CD4-positive, alpha-beta memory T cell (primary cell): Measurements from ENCODE around the gene SPESP1. TPM values are rescaled to one million over a fixed set of nuclear protein-coding genes. Genes with fewer than 3 reads are reported as not detected.
A peak's percentile ranks its signal among the peaks of the same experiment; 100 is the strongest.

Experiments used
- CTCF ChIA-PET: fragments of 350-600 bp; sonication (Branson Sonifier 250); formaldehyde crosslinking; loops from one replicate; lab custom pipeline; 2021; ENCODE audit warnings: inconsistent platforms; ENCODE audit not compliant: partially characterized antibody; lab: Charles Lee
- POLR2A ChIA-PET: fragments of 350-600 bp; sonication (Branson Sonifier 250); formaldehyde crosslinking; loops from one replicate; lab custom pipeline; 2021; ENCODE audit not compliant: partially characterized antibody; lab: Charles Lee
- DNase-seq, 5 donors: peaks; one replicate each; pipeline versions ENCODE4 v3.0.0 to v3.0.0-alpha.2; 2020 to 2022; ENCODE audit warnings: mixed read lengths in 1 of 5
- H3K27ac ChIP-seq: one replicate; pipeline ENCODE4 v1.7.0; 2013; ENCODE audit warnings: low read depth, low read length
- H3K27me3 ChIP-seq: 2 replicates; pipeline ENCODE4 v1.7.0; 2013; ENCODE audit warnings: mild to moderate bottlenecking, low read length, moderate library complexity; ENCODE audit not compliant: insufficient read depth
- H3K36me3 ChIP-seq: 2 replicates; pipeline ENCODE4 v1.7.0; 2013; ENCODE audit warnings: mild to moderate bottlenecking, low read length, moderate library complexity; ENCODE audit not compliant: insufficient read depth
- H3K4me1 ChIP-seq: 2 replicates; pipeline ENCODE4 v1.7.0; 2013; ENCODE audit warnings: mild to moderate bottlenecking, low read length, moderate library complexity; ENCODE audit not compliant: insufficient read depth
- H3K4me3 ChIP-seq, 2 donors: one replicate each; pipeline ENCODE4 v1.7.0; 2013; ENCODE audit warnings: low read length in 2 of 2, mild to moderate bottlenecking in 1 of 2
- H3K9me3 ChIP-seq, 2 donors: one replicate each; pipeline ENCODE4 v1.7.0; 2013; ENCODE audit warnings: low read length in 2 of 2, control low read depth in 1 of 2; ENCODE audit not compliant: control insufficient read depth in 1 of 2
- H3K27ac Mint-ChIP-seq, 7 donors: one replicate each; pipeline ENCODE4 v1.8.0; 2020 to 2021; ENCODE audit warnings: mixed read lengths in 7 of 7, mild to moderate bottlenecking in 6 of 7, inconsistent platforms in 3 of 7, moderate library complexity in 3 of 7
- H3K27me3 Mint-ChIP-seq, 2 donors: one replicate each; pipeline ENCODE4 v1.8.0; 2020 to 2021; ENCODE audit warnings: mixed read lengths in 2 of 2
- H3K36me3 Mint-ChIP-seq, 2 donors: one replicate each; pipeline ENCODE4 v1.8.0; 2020 to 2021; ENCODE audit warnings: mixed read lengths in 2 of 2, inconsistent platforms in 1 of 2, mild to moderate bottlenecking in 1 of 2
- H3K4me1 Mint-ChIP-seq, 4 donors: one replicate each; pipeline ENCODE4 v1.8.0; 2020 to 2021; ENCODE audit warnings: mixed read lengths in 4 of 4, mild to moderate bottlenecking in 1 of 4
- H3K4me3 Mint-ChIP-seq, 8 donors: one replicate each; pipeline ENCODE4 v1.8.0; 2020 to 2021; ENCODE audit warnings: mixed read lengths in 8 of 8, mild to moderate bottlenecking in 7 of 8, moderate library complexity in 6 of 8, inconsistent platforms in 3 of 8
- H3K9me3 Mint-ChIP-seq, 8 donors: one replicate each; pipeline ENCODE4 v1.8.0; 2020 to 2021; ENCODE audit warnings: mixed read lengths in 8 of 8, mild to moderate bottlenecking in 5 of 8, inconsistent platforms in 3 of 8, moderate library complexity in 1 of 8
- intact Hi-C: fragments of 100-400 bp; cut with micrococcal nuclease; formaldehyde crosslinking; loops from one replicate; pipeline ENCODE4 v1.15.1; 2023
- polyA plus RNA-seq, 2 donors: library from polyadenylated mRNA; unstranded; fragments of 300-500 nt; fragmentation: Illumina TruSeq; gene quantifications; one replicate each; pipeline ENCODE4 v1.2.3, GENCODE V29; 2021
- total RNA-seq, 2 experiments: library from RNA; stranded (reverse); gene quantifications; one replicate each; pipeline ENCODE4 v1.2.3, GENCODE V29; 2021

Gene SPESP1
- total and polyA plus RNA-seq, 4 experiments from 2014 or later, result 0.53 to 0.80 (median 0.64) TPM

GRCh38 chr15:68924866-68925560 is 5.3 kb upstream of the SPESP1 start:
- no peak overlapping the region for H3K27ac ChIP-seq
- H3K9me3 Mint-ChIP-seq, result peaks cover 0 to 2% (median 0%) of the 10 kb centered on the region in 8 donors
- peaks cover 11 to 27% of the 10 kb centered on the region in 2 donors for H3K27me3 Mint-ChIP-seq
- no peaks in the 10 kb centered on the region for H3K4me1 ChIP-seq
- no peaks in the 10 kb centered on the region for H3K36me3 Mint-ChIP-seq
- intact Hi-C loops, result loop anchor here (5.0 kb wide), 1 partner anchor 673 kb away; no protein-coding TSS in a partner anchor
- ChIA-PET POLR2A (no interaction called here), CTCF (interaction anchor here (0.8 to 1.7 kb wide), 14 partner anchors 10 to 378 kb away, joined by 3 to 11 read pairs (median 4); no protein-coding TSS in a partner anchor)
- H3K36me3 ChIP-seq, result no peaks in the 10 kb centered on the region
- H3K9me3 ChIP-seq, result no peaks in the 10 kb centered on the region
- peak; percentile 30 to 61 (median 43) for DNase-seq
- H3K27ac Mint-ChIP-seq, result peak overlapping the region in 1 of 7 donors; percentile 7
- H3K4me1 Mint-ChIP-seq, result no peaks in the 10 kb centered on the region
- H3K4me3 Mint-ChIP-seq, result no peak overlapping the region
- no peak overlapping the region for H3K4me3 ChIP-seq
- H3K27me3 ChIP-seq, result no peaks in the 10 kb centered on the region

- POLR2A ChIA-PET, result no interaction called here
- no peaks in the 10 kb centered on the region for H3K9me3 Mint-ChIP-seq
Measured at GRCh38 chr15:68933001-68933400, 2.7 kb downstream of the SPESP1 start.

GRCh38 chr15:68934341-68934740 is 4.0 kb downstream of the SPESP1 start:
- Mint-ChIP-seq H3K4me3 (no peak overlapping the region), H3K27me3 (peaks cover 4 to 12% of the 10 kb centered on the region in 2 donors), H3K27ac (no peak overlapping the region), H3K4me1 (no peaks in the 10 kb centered on the region), H3K9me3 (no peaks in the 10 kb centered on the region), H3K36me3 (no peaks in the 10 kb centered on the region)
- DNase-seq, result no peak
- Histone ChIP-seq H3K4me3 (no peak overlapping the region), H3K36me3 (no peaks in the 10 kb centered on the region), H3K4me1 (no peaks in the 10 kb centered on the region), H3K9me3 (no peaks in the 10 kb centered on the region), H3K27me3 (no peaks in the 10 kb centered on the region), H3K27ac (no peak overlapping the region)
- ChIA-PET CTCF (no interaction called here), POLR2A (no interaction called here)
- intact Hi-C loops, result no loop called here

More at GRCh38 chr15:68933001-68933400, 2.7 kb downstream of the SPESP1 start:
- Mint-ChIP-seq H3K4me3 (no peak overlapping the region), H3K27ac (no peak overlapping the region), H3K4me1 (no peaks in the 10 kb centered on the region), H3K27me3 (peaks cover 4 to 11% of the 10 kb centered on the region in 2 donors), H3K36me3 (no peaks in the 10 kb centered on the region)
- H3K27ac ChIP-seq, result no peak overlapping the region
- intact Hi-C loops, result no loop called here
- H3K4me1 ChIP-seq, result no peaks in the 10 kb centered on the region
- H3K27me3 ChIP-seq, result no peaks in the 10 kb centered on the region
- no peaks in the 10 kb centered on the region for H3K36me3 ChIP-seq
- no peak for DNase-seq
- H3K9me3 ChIP-seq, result no peaks in the 10 kb centered on the region
- H3K4me3 ChIP-seq, result no peak overlapping the region
- CTCF ChIA-PET, result no interaction called here

- Histone ChIP-seq H3K4me1 (no peaks in the 10 kb centered on the region), H3K4me3 (no peak overlapping the region), H3K9me3 (no peaks in the 10 kb centered on the region), H3K27ac (no peak overlapping the region), H3K36me3 (no peaks in the 10 kb centered on the region), H3K27me3 (no peaks in the 10 kb centered on the region)
- ChIA-PET POLR2A (no interaction called here), CTCF (interaction anchor here (1.0 to 1.8 kb wide), 2 partner anchors 11 to 341 kb away, joined by 3 to 5 read pairs; no protein-coding TSS in a partner anchor)
- H3K4me3 Mint-ChIP-seq, result no peak overlapping the region
- no peaks in the 10 kb centered on the region for H3K4me1 Mint-ChIP-seq
- intact Hi-C loops, result no loop called here
- H3K27ac Mint-ChIP-seq, result no peak overlapping the region
- no peak for DNase-seq
- no peaks in the 10 kb centered on the region for H3K9me3 Mint-ChIP-seq
- H3K36me3 Mint-ChIP-seq, result no peaks in the 10 kb centered on the region
- peaks cover 8 to 14% of the 10 kb centered on the region in 2 donors for H3K27me3 Mint-ChIP-seq
Measured at GRCh38 chr15:68935400-68935937, 5.1 kb downstream of the SPESP1 start.

- CTCF ChIA-PET, result interaction anchor here (0.6 to 1.2 kb wide), 2 partner anchors 15 to 93 kb away, joined by 3 to 4 read pairs; no protein-coding TSS in a partner anchor
- Mint-ChIP-seq H3K27ac (no peak overlapping the region), H3K27me3 (peaks cover 8 to 17% of the 10 kb centered on the region in 2 donors), H3K4me3 (no peak overlapping the region), H3K36me3 (no peaks in the 10 kb centered on the region), H3K9me3 (no peaks in the 10 kb centered on the region), H3K4me1 (no peaks in the 10 kb centered on the region)
- H3K4me3 ChIP-seq, result no peak overlapping the region
- intact Hi-C loops, result no loop called here
- H3K9me3 ChIP-seq, result no peaks in the 10 kb centered on the region
- no peaks in the 10 kb centered on the region for H3K36me3 ChIP-seq
- peaks cover 5% of the 10 kb centered on the region for H3K27me3 ChIP-seq
- no peak overlapping the region for H3K27ac ChIP-seq
- POLR2A ChIA-PET, result no interaction called here
- H3K4me1 ChIP-seq, result no peaks in the 10 kb centered on the region
- no peak for DNase-seq
Measured at GRCh38 chr15:68939501-68939900, 9.2 kb downstream of the SPESP1 start.

GRCh38 chr15:68951813-68952212 is 21.5 kb downstream of the SPESP1 start:
- Mint-ChIP-seq H3K4me3 (no peak overlapping the region), H3K9me3 (peaks cover 0 to 28% (median 8%) of the 10 kb centered on the region in 8 donors), H3K4me1 (no peaks in the 10 kb centered on the region), H3K36me3 (no peaks in the 10 kb centered on the region), H3K27ac (no peak overlapping the region), H3K27me3 (peaks cover 12 to 14% of the 10 kb centered on the region in 2 donors)
- Histone ChIP-seq H3K36me3 (no peaks in the 10 kb centered on the region), H3K27me3 (no peaks in the 10 kb centered on the region), H3K4me1 (no peaks in the 10 kb centered on the region), H3K4me3 (no peak overlapping the region), H3K27ac (no peak overlapping the region), H3K9me3 (no peaks in the 10 kb centered on the region)
- ChIA-PET CTCF (no interaction called here), POLR2A (no interaction called here)
- no peak for DNase-seq
- intact Hi-C loops, result no loop called here

GRCh38 chr15:68957696-68958095 is 27.4 kb downstream of the SPESP1 start:
- no peaks in the 10 kb centered on the region for H3K9me3 ChIP-seq
- Mint-ChIP-seq H3K27me3 (peaks cover 18 to 29% of the 10 kb centered on the region in 2 donors), H3K4me1 (no peaks in the 10 kb centered on the region), H3K36me3 (no peaks in the 10 kb centered on the region), H3K9me3 (peaks cover 0 to 17% (median 6%) of the 10 kb centered on the region in 8 donors), H3K27ac (no peak overlapping the region), H3K4me3 (no peak overlapping the region)
- POLR2A ChIA-PET, result no interaction called here
- no peak overlapping the region for H3K4me3 ChIP-seq
- no peaks in the 10 kb centered on the region for H3K36me3 ChIP-seq
- peaks cover 3% of the 10 kb centered on the region for H3K27me3 ChIP-seq
- H3K4me1 ChIP-seq, result no peaks in the 10 kb centered on the region
- CTCF ChIA-PET, result no interaction called here
- H3K27ac ChIP-seq, result no peak overlapping the region
- no peak for DNase-seq
- intact Hi-C loops, result no loop called here
